IPS DF 6.9 (cell line): ENCODE data around the gene ITGAV.

Source experiments
- DNase-seq: peaks from one replicate; pipeline ENCODE4 v3.0.0-alpha.2; 2013; ENCODE audit warnings: low read depth, low spot score
- H3K27ac ChIP-seq: one replicate; pipeline ENCODE4 v1.5.1; 2013; ENCODE audit warnings: low read length, control low read depth
- H3K27me3 ChIP-seq: 2 replicates; pipeline ENCODE4 v1.6.1; 2013; ENCODE audit warnings: mild to moderate bottlenecking, low read length; ENCODE audit not compliant: control insufficient read depth, insufficient read depth
- H3K36me3 ChIP-seq: 2 replicates; pipeline ENCODE4 v1.6.1; 2013; ENCODE audit warnings: low read length; ENCODE audit not compliant: control insufficient read depth, insufficient read depth
- H3K4me1 ChIP-seq: 2 replicates; pipeline ENCODE4 v1.6.1; 2013; ENCODE audit warnings: low read length; ENCODE audit not compliant: control insufficient read depth, insufficient read depth
- H3K4me3 ChIP-seq: 2 replicates; pipeline ENCODE4 v1.5.1; 2013; ENCODE audit warnings: mild to moderate bottlenecking, low read length
- H3K9me3 ChIP-seq: 2 replicates; pipeline ENCODE4 v1.6.1; 2013; ENCODE audit warnings: low read length, inconsistent platforms; ENCODE audit not compliant: control insufficient read depth, insufficient read depth
- WGBS: extraction: QIAGEN DNeasy Blood & Tissue Kit; methylation state at CpG from one replicate; pipeline ENCODE4 v1.1.7; 2013; ENCODE audit warnings: mixed read lengths, missing lambda C conversion rate; ENCODE audit not compliant: insufficient read length, insufficient coverage; 5-methylcytosine and 5-hydroxymethylcytosine counted together

Gene ITGAV

GRCh38 chr2:186592137-186592875 lies 2.5 kb downstream of the ITGAV start:
- H3K4me3 ChIP-seq: no peak overlapping the region
- no peaks in the 10 kb centered on the region; the same call in 1 of the 2 replicates for H3K4me1 ChIP-seq
- no peak overlapping the region for H3K27ac ChIP-seq
- no CpG with 5 or more reads among the region's 5 CpGs for WGBS
- no peak for DNase-seq
- no peaks in the 10 kb centered on the region for H3K9me3 ChIP-seq
- H3K27me3 ChIP-seq: no peaks in the 10 kb centered on the region
- no peaks in the 10 kb centered on the region for H3K36me3 ChIP-seq

- H3K4me1 ChIP-seq: no peaks in the 10 kb centered on the region; the same call in 1 of the 2 replicates
- no CpG with 5 or more reads among the region's 3 CpGs for WGBS
- DNase-seq: no peak
- H3K4me3 ChIP-seq: no peak overlapping the region
- no peak overlapping the region for H3K27ac ChIP-seq
- no peaks in the 10 kb centered on the region for H3K27me3 ChIP-seq
- no peaks in the 10 kb centered on the region for H3K9me3 ChIP-seq
- no peaks in the 10 kb centered on the region for H3K36me3 ChIP-seq
These were observed 3.7 kb downstream of the ITGAV start for GRCh38 chr2:186593523-186593922.

DNA sequence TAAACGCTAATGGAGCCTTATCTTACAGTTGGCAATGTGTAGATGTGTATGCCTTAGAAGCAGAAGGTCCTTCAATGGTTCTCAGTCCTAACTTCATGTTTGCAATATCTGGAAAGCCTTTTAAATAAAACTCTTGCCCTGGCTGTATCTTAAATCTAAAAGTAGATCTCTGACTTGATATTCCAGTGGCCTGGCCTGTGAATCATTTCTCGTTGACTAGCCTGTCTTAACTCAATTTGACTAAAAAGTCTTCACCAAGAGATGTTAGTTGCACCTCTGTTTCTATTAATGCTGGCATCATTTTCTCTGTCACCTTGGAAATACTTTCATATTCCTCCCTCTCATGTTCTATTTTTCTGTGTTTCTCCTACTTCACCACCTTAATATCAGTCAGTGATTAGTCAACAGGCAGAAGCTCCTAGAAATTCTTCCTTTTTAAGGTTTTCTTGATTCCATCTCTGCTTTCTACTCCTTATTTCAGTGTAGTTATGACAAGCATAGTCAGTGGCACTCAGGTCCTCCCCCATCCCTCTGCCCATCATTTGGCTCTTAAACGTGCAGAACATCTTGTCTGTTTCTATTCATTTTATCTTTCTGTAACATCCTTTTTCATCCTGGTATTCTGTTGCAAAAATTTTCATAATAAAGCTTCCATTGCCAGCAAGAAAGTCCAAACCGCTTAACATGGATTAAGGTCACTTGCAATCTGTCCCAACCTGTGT lies 4.3 kb downstream of the ITGAV start:
- Histone ChIP-seq H3K4me3 (no peak overlapping the region), H3K4me1 (no peaks in the 10 kb centered on the region), H3K9me3 (no peaks in the 10 kb centered on the region), H3K27ac (no peak overlapping the region), H3K36me3 (no peaks in the 10 kb centered on the region), H3K27me3 (no peaks in the 10 kb centered on the region)
- no peak for DNase-seq
- WGBS: no CpG with 5 or more reads among the region's 4 CpGs

- no peaks in the 10 kb centered on the region for H3K27me3 ChIP-seq
- H3K4me3 ChIP-seq: no peak overlapping the region
- no CpG with 5 or more reads among the region's 2 CpGs for WGBS
- H3K9me3 ChIP-seq: no peaks in the 10 kb centered on the region
- no peaks in the 10 kb centered on the region for H3K4me1 ChIP-seq
- H3K27ac ChIP-seq: no peak overlapping the region
- DNase-seq: no peak
- H3K36me3 ChIP-seq: no peaks in the 10 kb centered on the region
These were observed 5.4 kb downstream of the ITGAV start for GRCh38 chr2:186595219-186595618.

DNA sequence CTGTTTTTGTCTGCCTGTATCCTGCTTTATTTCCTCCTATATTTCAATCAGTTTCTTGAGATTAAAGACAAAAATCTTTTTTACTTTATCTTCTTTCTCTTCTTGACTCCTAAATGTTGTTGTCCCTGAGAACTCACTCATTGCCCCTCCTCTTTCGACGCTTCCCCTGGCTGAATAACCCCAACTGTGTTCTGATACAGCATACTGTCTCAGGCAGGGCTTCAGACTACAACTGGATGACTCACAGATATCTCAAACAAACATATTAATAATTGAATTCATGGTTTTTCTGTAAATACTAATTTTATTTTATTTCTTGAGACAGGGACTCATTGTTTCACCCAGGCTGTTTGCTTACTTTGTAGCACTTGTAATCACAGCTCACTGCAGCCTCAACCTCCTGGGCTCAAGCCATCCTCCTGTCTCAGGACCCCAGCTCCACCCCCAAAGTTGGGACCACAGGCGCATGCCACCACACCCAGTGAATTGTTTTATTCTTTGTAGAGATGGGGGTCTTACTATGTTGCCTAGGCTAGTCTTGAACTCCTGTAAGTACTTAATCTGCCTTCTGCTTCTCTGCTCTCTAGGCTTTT lies 9.4 kb downstream of the ITGAV start:
- Histone ChIP-seq H3K27ac (no peak overlapping the region), H3K4me1 (no peaks in the 10 kb centered on the region), H3K9me3 (no peaks in the 10 kb centered on the region), H3K36me3 (no peaks in the 10 kb centered on the region), H3K4me3 (no peak overlapping the region), H3K27me3 (no peaks in the 10 kb centered on the region)
- DNase-seq: no peak
- WGBS: no CpG with 5 or more reads among the region's 3 CpGs

GRCh38 chr2:186603286-186603685 lies 13.4 kb downstream of the ITGAV start:
- Histone ChIP-seq H3K36me3 (no peaks in the 10 kb centered on the region), H3K27me3 (no peaks in the 10 kb centered on the region), H3K27ac (no peak overlapping the region), H3K4me3 (no peak overlapping the region), H3K4me1 (no peaks in the 10 kb centered on the region), H3K9me3 (no peaks in the 10 kb centered on the region)
- DNase-seq: no peak
- no CpG with 5 or more reads among the region's 1 CpG for WGBS

DNA sequence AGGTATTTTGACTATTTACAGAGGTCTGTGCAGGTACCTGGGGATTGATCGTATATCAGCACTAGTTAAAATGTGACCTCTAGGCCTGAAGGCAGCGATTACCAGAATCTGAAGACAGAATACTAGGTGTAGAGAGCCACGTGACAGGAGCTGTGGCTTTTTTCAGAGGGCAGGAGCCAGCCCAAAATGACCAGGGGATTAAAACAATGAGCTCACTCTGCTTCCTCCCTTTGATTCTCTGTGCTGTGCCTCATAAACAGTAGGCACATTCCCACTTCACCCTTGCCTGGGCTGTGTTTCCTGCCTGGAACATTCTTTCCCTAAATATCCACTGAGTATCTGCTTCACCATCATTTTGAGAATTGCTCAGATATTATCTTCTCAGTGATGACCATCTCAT lies 15.2 kb downstream of the ITGAV start:
- Histone ChIP-seq H3K4me1 (no peaks in the 10 kb centered on the region), H3K9me3 (no peaks in the 10 kb centered on the region), H3K27ac (no peak overlapping the region), H3K27me3 (no peaks in the 10 kb centered on the region), H3K4me3 (no peak overlapping the region), H3K36me3 (no peaks in the 10 kb centered on the region)
- no peak for DNase-seq
- no CpG with 5 or more reads among the region's 3 CpGs for WGBS

DNA sequence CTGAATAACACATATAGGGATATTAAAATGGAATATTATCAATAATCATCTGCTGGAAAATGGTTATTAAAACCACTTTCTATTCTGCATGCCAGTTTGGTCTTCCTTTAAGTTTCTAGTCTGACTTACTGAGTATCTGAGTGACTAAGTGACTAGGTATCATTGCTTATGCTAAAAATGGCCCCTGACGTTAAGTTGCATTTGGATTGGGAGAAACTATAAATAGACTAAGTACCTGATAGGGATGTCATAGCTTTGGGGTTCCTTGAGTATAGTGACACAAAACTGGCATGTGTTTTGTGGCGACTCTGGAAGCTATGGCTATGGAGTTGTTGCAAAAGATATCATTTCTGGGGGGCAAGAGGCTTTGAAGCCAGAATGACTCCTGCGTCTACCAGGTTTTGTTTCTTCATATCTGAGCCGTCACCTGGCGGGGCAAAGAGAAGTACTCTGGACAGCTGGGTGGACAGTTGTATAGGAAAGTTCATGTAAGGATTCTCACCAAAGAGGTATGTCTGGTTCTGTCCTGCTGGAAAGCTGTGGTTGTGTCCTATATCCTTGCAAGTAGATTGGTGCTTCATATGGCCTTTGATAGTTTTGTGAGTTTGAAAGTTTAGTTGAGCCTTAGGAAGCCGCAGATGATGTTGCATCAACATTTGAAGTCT lies 17.9 kb downstream of the ITGAV start:
- Histone ChIP-seq H3K27me3 (no peaks in the 10 kb centered on the region), H3K4me3 (no peak overlapping the region), H3K9me3 (no peaks in the 10 kb centered on the region), H3K27ac (no peak overlapping the region), H3K4me1 (peaks cover 1% of the 10 kb centered on the region; the same call in 1 of the 2 replicates), H3K36me3 (no peaks in the 10 kb centered on the region)
- DNase-seq: no peak
- whole genome bisulfite sequencing: no CpG with 5 or more reads among the region's 6 CpGs

- no peak for DNase-seq
- H3K36me3 ChIP-seq: no peaks in the 10 kb centered on the region
- no CpG with 5 or more reads among the region's 7 CpGs for WGBS
- H3K27me3 ChIP-seq: no peaks in the 10 kb centered on the region
- no peaks in the 10 kb centered on the region for H3K9me3 ChIP-seq
- H3K4me1 ChIP-seq: peaks cover 1% of the 10 kb centered on the region; the same call in 1 of the 2 replicates
- H3K27ac ChIP-seq: no peak overlapping the region
- H3K4me3 ChIP-seq: no peak overlapping the region
These were observed 20.9 kb downstream of the ITGAV start for GRCh38 chr2:186610785-186611184.

- no peaks in the 10 kb centered on the region for H3K27me3 ChIP-seq
- no peak for DNase-seq
- no peak overlapping the region for H3K4me3 ChIP-seq
These were observed 21.7 kb downstream of the ITGAV start for GRCh38 chr2:186611526-186611925.

More at GRCh38 chr2:186611526-186611925, 21.7 kb downstream of the ITGAV start:
- no peak overlapping the region for H3K27ac ChIP-seq
- H3K36me3 ChIP-seq: no peaks in the 10 kb centered on the region
- H3K9me3 ChIP-seq: no peaks in the 10 kb centered on the region
- peaks cover 1% of the 10 kb centered on the region; the same call in 1 of the 2 replicates for H3K4me1 ChIP-seq
- WGBS: no CpG with 5 or more reads among the region's 2 CpGs
